ENCODE results near the gene GPAM. TPM values are rescaled to one million over a fixed set of nuclear protein-coding genes. Genes with fewer than 3 reads are reported as not detected.
"Not testable (repeated sequence)": the region's sequence is repeated elsewhere in the genome, so short reads cannot be mapped to it uniquely, and the experiment has no call there.

The GPAM gene
- polyA plus RNA-seq, 3 donors: 18.2 to 18.9 (median 18.2) TPM

DNA sequence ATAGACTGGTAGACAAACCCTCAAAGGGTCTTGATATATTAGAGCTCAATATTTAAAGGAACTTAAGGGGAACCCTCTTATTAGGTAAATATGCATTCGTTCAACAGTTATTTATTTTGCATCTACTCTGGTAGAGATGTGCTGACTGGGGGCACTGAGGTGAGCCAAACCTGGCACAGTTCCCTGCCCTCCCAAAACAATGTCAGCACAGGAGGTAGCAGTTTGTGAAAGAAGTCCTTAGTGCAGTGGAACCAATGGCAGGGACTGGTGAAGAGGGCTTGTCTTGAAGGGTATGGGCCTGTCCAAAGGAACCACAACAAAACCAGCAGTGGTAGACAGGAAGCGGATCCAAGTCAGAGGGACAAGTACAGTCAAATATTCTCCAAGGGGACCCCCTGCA is 32.6 kb upstream of the GPAM start:
- DNase-seq (ENCODE audit: low read depth in 3 of 3, low spot score in 2 of 3): no peak

- no peak for DNase-seq (ENCODE audit: low read depth in 3 of 3, low spot score in 2 of 3)
Observed at GRCh38 chr10:112215342-112215774, 31.8 kb upstream of the GPAM start.

- DNase-seq (ENCODE audit: low read depth in 3 of 3, low spot score in 2 of 3): no peak
Observed at GRCh38 chr10:112214298-112214926, 30.8 kb upstream of the GPAM start.

GRCh38 chr10:112213836-112214235 is 30.3 kb upstream of the GPAM start:
- no peak for DNase-seq (ENCODE audit: low read depth in 3 of 3, low spot score in 2 of 3)

DNA sequence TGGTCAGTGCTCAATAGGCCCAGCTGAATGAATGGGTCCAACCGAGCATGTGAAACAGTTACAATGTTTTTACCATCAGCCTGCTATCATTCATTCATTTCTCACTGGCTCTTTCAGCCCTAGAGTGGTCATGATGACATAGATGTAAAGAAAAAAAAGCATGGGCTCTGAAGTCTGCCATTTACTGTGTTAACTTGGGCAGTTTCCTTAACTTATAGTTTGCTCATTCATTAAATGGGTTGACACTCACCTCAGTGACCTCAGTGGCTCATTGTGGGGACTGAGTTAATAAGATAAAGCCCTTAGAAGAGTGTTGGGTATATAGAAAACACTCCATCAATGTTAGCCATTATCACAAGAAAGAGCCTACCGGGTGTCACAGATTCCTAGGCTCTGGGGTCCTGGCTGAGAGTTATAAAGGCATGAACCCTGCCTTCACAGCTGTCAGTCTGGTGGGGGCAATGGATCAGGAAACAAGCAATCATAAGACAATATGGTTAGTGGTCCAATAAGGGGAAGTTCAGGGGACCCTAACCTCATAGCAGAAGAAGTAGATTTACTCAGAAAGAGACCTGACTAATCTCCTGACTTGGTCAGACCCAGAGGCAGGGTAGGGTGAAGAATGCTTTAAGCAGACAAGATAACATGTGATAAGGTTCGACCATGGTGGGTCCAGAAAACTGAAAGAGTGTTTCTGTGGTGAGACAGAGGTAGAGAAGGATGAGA is 29.7 kb upstream of the GPAM start:
- no peak for DNase-seq (ENCODE audit: low read depth in 3 of 3, low spot score in 2 of 3)

- no peak for DNase-seq (ENCODE audit: low read depth in 3 of 3, low spot score in 2 of 3)
Observed at GRCh38 chr10:112210666-112211065, 27.1 kb upstream of the GPAM start.

DNA sequence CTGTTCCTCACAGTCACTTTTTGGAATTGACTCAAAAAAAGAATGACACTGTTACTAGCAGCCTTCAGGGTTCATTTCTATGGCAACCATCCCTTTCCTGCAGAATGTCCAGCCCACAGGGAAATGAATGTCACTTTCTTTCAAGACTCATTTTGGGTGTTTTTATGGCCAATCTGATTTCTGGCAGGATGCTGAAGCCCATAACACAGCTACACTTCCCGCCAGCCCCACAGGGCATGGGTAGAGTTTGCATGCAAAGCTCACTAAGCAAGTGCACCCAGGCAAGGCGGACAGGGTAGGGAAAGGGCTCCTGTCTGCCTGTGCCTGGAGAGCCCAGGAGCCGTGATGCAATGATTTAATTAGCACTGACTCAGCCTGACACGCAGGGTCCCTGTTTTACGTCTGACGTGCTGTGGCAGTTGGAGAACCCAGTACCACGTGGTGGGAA is 26.1 kb upstream of the GPAM start:
- no peak for DNase-seq (ENCODE audit: low read depth in 3 of 3, low spot score in 2 of 3)

DNA sequence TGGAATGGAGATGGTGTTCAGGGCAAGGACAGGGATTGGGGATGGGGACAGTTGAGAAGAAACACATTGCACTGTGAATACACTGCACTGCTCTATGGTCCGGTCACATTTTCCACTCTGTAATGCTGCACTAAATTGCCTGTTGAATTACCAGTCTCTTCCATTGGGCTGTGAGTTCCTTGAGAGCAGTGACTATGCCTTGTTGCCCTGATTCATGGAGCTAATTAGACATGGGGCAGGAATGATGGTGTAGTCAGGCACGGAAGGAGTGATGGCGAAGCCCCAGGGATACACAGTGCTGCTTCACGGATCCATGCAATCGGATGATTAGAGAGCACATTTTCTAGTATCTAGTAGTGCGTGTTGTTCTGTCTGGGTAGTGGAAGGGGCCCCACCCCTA is 25.4 kb upstream of the GPAM start:
- DNase-seq (ENCODE audit: low read depth in 3 of 3, low spot score in 2 of 3): no peak

- DNase-seq (ENCODE audit: low read depth in 3 of 3, low spot score in 2 of 3): no peak
Observed at GRCh38 chr10:112208292-112208691, 24.7 kb upstream of the GPAM start.

GRCh38 chr10:112203328-112204076 is 19.9 kb upstream of the GPAM start:
- no peak for DNase-seq (ENCODE audit: low read depth in 3 of 3, low spot score in 2 of 3)

- DNase-seq (ENCODE audit: low read depth in 3 of 3, low spot score in 2 of 3): no peak
Observed at GRCh38 chr10:112202561-112203241, 19.1 kb upstream of the GPAM start.

DNA sequence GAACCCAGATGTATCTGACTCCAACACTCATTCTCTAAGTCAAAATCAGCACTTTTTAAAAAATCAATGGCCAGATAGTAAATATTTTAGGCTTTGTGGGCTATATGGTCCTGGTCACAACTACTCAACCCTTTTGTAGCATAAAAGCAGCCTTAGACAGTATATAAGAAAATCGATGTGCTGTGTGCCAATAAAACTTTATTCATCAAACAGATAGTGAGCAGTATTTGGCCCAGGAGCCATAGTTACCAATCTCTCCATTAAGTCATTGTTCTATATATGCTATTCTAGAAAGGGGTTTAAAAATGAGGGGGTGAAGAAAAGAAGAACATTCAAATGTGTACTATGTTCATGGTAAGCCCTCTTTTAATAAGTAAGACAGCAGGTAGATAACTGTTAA is 18.5 kb upstream of the GPAM start:
- DNase-seq (ENCODE audit: low read depth in 3 of 3, low spot score in 2 of 3): no peak

GRCh38 chr10:112201334-112201733 is 17.8 kb upstream of the GPAM start:
- no peak for DNase-seq (ENCODE audit: low read depth in 3 of 3, low spot score in 2 of 3)

GRCh38 chr10:112200259-112200658 is 16.7 kb upstream of the GPAM start:
- DNase-seq (ENCODE audit: low read depth in 3 of 3, low spot score in 2 of 3): not testable (repeated sequence)

DNA sequence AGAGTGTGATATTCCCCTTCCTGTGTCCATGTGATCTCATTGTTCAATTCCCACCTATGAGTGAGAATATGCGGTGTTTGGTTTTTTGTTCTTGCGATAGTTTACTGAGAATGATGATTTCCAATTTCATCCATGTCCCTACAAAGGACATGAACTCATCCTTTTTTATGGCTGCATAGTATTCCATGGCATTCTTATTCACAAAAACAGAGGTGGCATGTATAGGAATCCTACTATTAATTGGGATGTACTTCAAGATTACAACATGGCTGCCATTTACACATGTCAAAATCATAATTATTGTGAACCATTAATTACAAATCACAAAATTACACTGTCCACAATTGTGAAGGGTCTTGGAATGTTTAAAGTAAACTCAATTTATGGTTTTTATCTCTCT is 14.1 kb upstream of the GPAM start:
- DNase-seq (ENCODE audit: low read depth in 3 of 3, low spot score in 2 of 3): not testable (repeated sequence)

GRCh38 chr10:112195224-112195623 is 11.7 kb upstream of the GPAM start:
- no peak for DNase-seq (ENCODE audit: low read depth in 3 of 3, low spot score in 2 of 3)

DNA sequence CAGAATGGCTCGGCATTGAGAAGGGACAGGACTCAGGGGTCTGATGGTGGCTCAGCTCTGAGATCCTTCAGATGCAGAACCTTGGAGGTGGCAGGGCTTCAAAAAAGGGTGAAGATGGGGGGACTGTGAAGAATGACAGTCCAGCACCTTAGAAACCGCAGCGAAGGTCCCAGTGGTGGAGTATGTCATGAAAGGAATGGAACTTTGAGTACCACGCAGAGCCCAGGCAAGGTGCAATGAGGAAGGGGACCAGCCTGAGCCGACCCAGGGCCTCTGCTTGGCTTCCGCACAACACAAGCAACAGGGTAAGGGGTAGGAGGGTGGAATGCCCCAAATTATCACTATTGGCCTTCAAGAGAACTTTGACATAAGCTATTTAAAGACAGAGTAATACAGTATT is 8.2 kb upstream of the GPAM start:
- no peak for DNase-seq (ENCODE audit: low read depth in 3 of 3, low spot score in 2 of 3)

- DNase-seq (ENCODE audit: low read depth in 3 of 3, low spot score in 2 of 3): no peak
Observed at GRCh38 chr10:112191041-112191590, 7.6 kb upstream of the GPAM start.

GRCh38 chr10:112189465-112189864 is 5.9 kb upstream of the GPAM start:
- no peak for DNase-seq (ENCODE audit: low read depth in 3 of 3, low spot score in 2 of 3)

DNA sequence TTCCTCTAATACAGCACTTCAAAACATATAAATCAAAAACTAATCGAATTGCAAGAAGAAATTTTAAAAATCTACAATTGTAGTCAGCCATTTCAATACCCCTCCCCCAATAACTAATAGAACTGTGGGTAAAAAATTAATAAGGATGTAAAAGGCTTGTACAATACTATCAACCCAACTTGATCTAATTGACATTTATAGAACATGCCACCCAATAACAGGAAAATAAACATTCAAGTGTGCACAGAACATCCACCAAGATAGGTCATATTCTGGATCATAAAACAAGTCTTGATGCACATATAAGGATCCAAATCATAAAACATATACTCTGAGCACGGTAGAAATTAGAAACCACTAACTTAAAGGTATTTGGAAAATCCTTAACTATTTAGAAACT is 4.0 kb upstream of the GPAM start:
- DNase-seq (ENCODE audit: low read depth in 3 of 3, low spot score in 2 of 3): no peak

DNA sequence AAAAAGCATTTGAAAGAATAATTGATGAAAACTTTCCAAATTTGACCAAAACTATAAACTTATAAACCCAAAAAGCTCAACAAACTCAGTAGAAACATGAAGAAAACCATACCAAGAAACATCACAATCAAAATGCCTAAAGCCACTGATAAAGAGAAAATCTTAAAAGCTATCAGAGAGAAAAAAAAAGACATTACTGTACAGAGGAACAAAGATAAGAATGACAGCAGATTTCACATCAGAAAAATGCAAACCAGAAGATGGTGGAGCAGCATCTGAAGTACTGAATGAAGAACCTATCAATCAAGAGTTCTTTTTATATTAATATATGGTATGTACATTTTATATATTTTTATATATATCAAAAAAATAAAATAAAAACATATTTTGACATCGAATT is 2.4 kb upstream of the GPAM start:
- no peak for DNase-seq (ENCODE audit: low read depth in 3 of 3, low spot score in 2 of 3)
